GM12878 (cell line): Measurements from ENCODE around the gene TTC29. TPM values are rescaled to one million over a fixed set of nuclear protein-coding genes. Genes with fewer than 3 reads are reported as not detected.

Experiments
- ATAC-seq: fragments of 200-7000 bp; cut with Tn5 transposase; 3 replicates; pipeline ENCODE4 v1.9.1; 2020; ENCODE audit warnings: mild to moderate bottlenecking, moderate library complexity
- BruUV-seq: library from RNA; stranded (reverse); fragments of 400-500 nt; replicated peaks from 2 replicates; lab custom pipeline; 2021; lab: Mats Ljungman, UMichigan
- CTCF ChIA-PET: fragments of 300-600 bp; sonication (Branson Sonifier 250); formaldehyde crosslinking; extraction: SDS; loops from one replicate; lab custom pipeline; 2021; ENCODE audit warnings: inconsistent platforms; lab: Yijun Ruan, JAX
- POLR2A ChIA-PET: fragments of 350-600 bp; formaldehyde crosslinking; extraction: SDS; loops from one replicate; lab custom pipeline; 2021; ENCODE audit warnings: inconsistent platforms; lab: Charles Lee
- RAD21 ChIA-PET: fragments of 300-600 bp; sonication (Branson Sonifier 250); formaldehyde crosslinking; loops from one replicate; lab custom pipeline; 2023; ENCODE audit warnings: antibody characterized with exemption; ENCODE audit not compliant: unreplicated experiment; lab: Charles Lee
- SMC1A ChIA-PET: fragments of 300-600 bp; sonication (Branson Sonifier 250); formaldehyde crosslinking; loops from one replicate; lab custom pipeline; 2023; ENCODE audit not compliant: unreplicated experiment, uncharacterized antibody; lab: Charles Lee
- DNase-seq: peaks from one replicate; pipeline ENCODE4 v3.0.0-alpha.2; 2011; ENCODE audit warnings: low read depth, low spot score
- FAIRE-seq: peaks from 3 replicates; lab custom pipeline; 2011; peaks lifted over from hg19 to GRCh38; lab: Jason Lieb, UNC
- H2AFZ ChIP-seq: 2 replicates; pipeline ENCODE4 v1.6.0; 2011; ENCODE audit warnings: low read depth, low read length, control low read depth; ENCODE audit not compliant: control insufficient read depth
- H3K27ac ChIP-seq: 2 replicates; pipeline ENCODE4 v1.5.1; 2011; ENCODE audit warnings: control low read depth; ENCODE audit not compliant: control insufficient read depth, insufficient read depth
- H3K27me3 ChIP-seq, 2 experiments: replicated peaks in 1 of 2; 2 replicates each; pipeline versions ENCODE4 v1.6.0 to v1.6.1; 2011; ENCODE audit warnings: low read length in 1 of 2; ENCODE audit not compliant: control insufficient read depth in 2 of 2, insufficient read depth in 2 of 2
- H3K36me3 ChIP-seq, 2 experiments: 2 replicates each; pipeline ENCODE4 v1.5.1; 2011; ENCODE audit warnings: low read length in 1 of 2; ENCODE audit not compliant: control insufficient read depth in 2 of 2, insufficient read depth in 2 of 2
- H3K4me1 ChIP-seq: 2 replicates; pipeline ENCODE4 v1.6.1; 2011; ENCODE audit warnings: mild to moderate bottlenecking, low read length, moderate library complexity, mixed read lengths; ENCODE audit not compliant: control insufficient read depth, insufficient read depth
- H3K4me2 ChIP-seq: 2 replicates; pipeline ENCODE4 v1.6.0; 2011; ENCODE audit warnings: control low read depth; ENCODE audit not compliant: control insufficient read depth, insufficient read depth
- H3K4me3 ChIP-seq: fragments of 200-600 bp; sonication (generic); 2 replicates; pipeline ENCODE4 v1.5.1; 2016
- H3K79me2 ChIP-seq: 2 replicates; pipeline ENCODE4 v1.6.0; 2011; ENCODE audit warnings: low read length; ENCODE audit not compliant: control insufficient read depth, insufficient read depth
- H3K9ac ChIP-seq: 2 replicates; pipeline ENCODE4 v1.8.0; 2011; ENCODE audit warnings: low read length, control low read depth, mixed read lengths; ENCODE audit not compliant: control insufficient read depth, insufficient read depth
- H3K9me3 ChIP-seq: replicated peaks from 3 replicates; pipeline ENCODE4 v1.5.1; 2011; ENCODE audit warnings: mild to moderate bottlenecking, low read length; ENCODE audit not compliant: control insufficient read depth, insufficient read depth
- H4K20me1 ChIP-seq: 2 replicates; pipeline ENCODE4 v1.6.0; 2011; ENCODE audit not compliant: control insufficient read depth, insufficient read depth
- ATF7 ChIP-seq: fragments of 450-650 bp; IDR thresholded peaks from 2 replicates; pipeline ENCODE4 v1.6.1; 2016; ENCODE audit warnings: low read depth, mild to moderate bottlenecking
- BACH1 ChIP-seq: fragments of 450-650 bp; IDR thresholded peaks from 2 replicates; pipeline ENCODE4 v1.6.1; 2017; ENCODE audit warnings: mild to moderate bottlenecking, borderline replicate concordance
- JUND ChIP-seq: IDR thresholded peaks from 2 replicates; pipeline ENCODE4 v1.6.1; 2012; ENCODE audit warnings: low read depth, mild to moderate bottlenecking, low read length, improper control_type of control experiment, moderate library complexity
- NBN ChIP-seq: fragments of 450-650 bp; IDR thresholded peaks from 2 replicates; pipeline ENCODE4 v1.6.1; 2016
- NFXL1 ChIP-seq: fragments of 450-650 bp; IDR thresholded peaks from 2 replicates; pipeline ENCODE4 v1.6.1; 2017; ENCODE audit warnings: antibody characterized with exemption, mild to moderate bottlenecking, borderline replicate concordance
- PML ChIP-seq: IDR thresholded peaks from 2 replicates; pipeline ENCODE4 v1.6.1; 2012; ENCODE audit warnings: low read length, inconsistent platforms
- POU2F2 ChIP-seq: IDR thresholded peaks from 3 replicates; pipeline ENCODE4 v1.6.1; 2011; ENCODE audit warnings: low read depth, mild to moderate bottlenecking, low read length, borderline replicate concordance
- RELB ChIP-seq: fragments of 450-650 bp; IDR thresholded peaks from 2 replicates; pipeline ENCODE4 v1.6.1; 2017; ENCODE audit warnings: low read depth, mild to moderate bottlenecking, moderate library complexity
- ZBTB11 ChIP-seq: fragments of 450-650 bp; formaldehyde crosslinking; IDR thresholded peaks from 2 replicates; pipeline ENCODE4 v1.5.0; 2022; ENCODE audit warnings: mild to moderate bottlenecking, missing genetic modification characterization
- ZNF592 ChIP-seq: fragments of 450-650 bp; IDR thresholded peaks from 2 replicates; pipeline ENCODE4 v1.6.1; 2017; ENCODE audit warnings: mild to moderate bottlenecking, moderate library complexity
- ZNF622 ChIP-seq: fragments of 450-650 bp; IDR thresholded peaks from 2 replicates; pipeline ENCODE4 v1.6.1; 2017; ENCODE audit warnings: mild to moderate bottlenecking, inconsistent platforms
- WGBS: methylation state at CpG from one replicate; pipeline ENCODE4 v1.1.6; 2016; ENCODE audit warnings: low lambda C conversion rate; ENCODE audit not compliant: insufficient replicate concordance, insufficient coverage; ENCODE audit errors: missing lambda C conversion rate; 5-methylcytosine and 5-hydroxymethylcytosine counted together
- in situ Hi-C: fragments of 300-500 bp; cut with MboI; formaldehyde crosslinking; loops from 9 replicates; pipeline ENCODE4 v1.14.3; 2018; ENCODE audit warnings: mixed read lengths
- intact Hi-C: fragments of 100-400 bp; cut with micrococcal nuclease; formaldehyde crosslinking; loops from one replicate; pipeline ENCODE4 v1.14.2; 2022; ENCODE audit not compliant: unreplicated experiment
- polyA plus RNA-seq, 11 experiments: library from polyadenylated mRNA; depleted of rRNA in 4 of 11; unstranded in 6 of 11; stranded (reverse) in 5 of 11; fragments of >200 nt; fragmentation: Nextera tagmentation in 4 of 11; fragmentation: Illumina TruSeq in 1 of 11; extraction: Ambion mirVana in 4 of 11; extraction: Trizol in 1 of 11; gene quantifications; 1 replicate in 1 of 11; 2 replicates in 10 of 11; pipeline versions ENCODE4 v1.2.1 to v1.2.3, GENCODE V29; 2011 to 2016; ENCODE audit warnings: inconsistent platforms in 2 of 11, missing spikeins in 2 of 11, low read depth in 1 of 11
- total RNA-seq, 4 experiments: library from RNA; depleted of rRNA in 3 of 4; stranded (reverse); fragments of >200 nt in 3 of 4; fragmentation: Illumina TruSeq in 1 of 4; extraction: Trizol in 1 of 4; gene quantifications; 2 replicates each; pipeline versions ENCODE4 v1.2.1 to v1.2.3, GENCODE V29; 2013 to 2021

Gene TTC29
- total and polyA plus RNA-seq, 10 of the 15 experiments (the other 5 are each of a cell fraction or from before 2014, with no cell fraction given), result not detected

- WGBS, result 2% methylated on average over 3 of the region's 3 CpGs
- H3K4me1 ChIP-seq, result no peaks in the 10 kb centered on the region
- no peak overlapping the region for H3K9ac ChIP-seq
- CTCF ChIA-PET, result no interaction called here
- no peak overlapping the region for H3K4me2 ChIP-seq
- FAIRE-seq (no peak), DNase-seq (no peak), ATAC-seq (no peak)
- TF ChIP-seq PML, result no peak
- no peak for TF ChIP-seq ZNF592
- no peak for TF ChIP-seq ZNF622
- no peak for TF ChIP-seq ATF7
- TF ChIP-seq BACH1, result no peak
- TF ChIP-seq NBN, result no peak
- no peak for TF ChIP-seq JUND
- no peak for TF ChIP-seq ZBTB11 (CRISPR knock-in tag)
- no peak for TF ChIP-seq NFXL1
- TF ChIP-seq RELB, result no peak
- no peak for TF ChIP-seq POU2F2
- H3K27me3 ChIP-seq, result peaks cover 0 to 3% of the 10 kb centered on the region in 2 experiments; a peak in 2 of 4 replicates
- POLR2A ChIA-PET, result no interaction called here
- BruUV-seq, result no TSS peak
- no peak overlapping the region for H2AFZ ChIP-seq
- H4K20me1 ChIP-seq, result no peaks in the 10 kb centered on the region
- H3K79me2 ChIP-seq, result no peaks in the 10 kb centered on the region
- no peak overlapping the region for H3K4me3 ChIP-seq
- in situ Hi-C loops, result no loop called here
- no peaks in the 10 kb centered on the region for H3K36me3 ChIP-seq
- RAD21 ChIA-PET, result no interaction called here
- no peak overlapping the region for H3K27ac ChIP-seq
- intact Hi-C loops, result no loop called here
- SMC1A ChIA-PET, result interaction anchor here (1.3 kb wide), 1 partner anchor 8 kb away, joined by 3 read pairs; no protein-coding TSS in a partner anchor
- no peaks in the 10 kb centered on the region for H3K9me3 ChIP-seq
These were observed 55.4 kb downstream of the TTC29 start for GRCh38 chr4:146890301-146890700.
